SK-N-SH treated with all-trans-retinoic acid at 6 μM for 48 hours (cell line): ENCODE data around the gene HOXA13.
A peak's percentile ranks its signal among the peaks of the same experiment; 100 is the strongest.

Source experiments
- ATAC-seq: fragments of 200-7000 bp; cut with Tn5 transposase; 3 replicates; pipeline ENCODE4 v1.9.1; 2020; ENCODE audit warnings: mild to moderate bottlenecking, moderate library complexity
- CREB5 ChIP-seq: fragments of 250-450 bp; sonication (Bioruptor Pico); IDR thresholded peaks from 2 replicates; pipeline ENCODE4 v1.5.1; 2020; ENCODE audit warnings: low read depth, mild to moderate bottlenecking, moderate library complexity
- CSDC2 ChIP-seq: fragments of 250-450 bp; sonication (Bioruptor Pico); IDR thresholded peaks from 2 replicates; pipeline ENCODE4 v1.5.0; 2020; ENCODE audit warnings: mild to moderate bottlenecking, moderate library complexity
- ESRRG ChIP-seq: fragments of 250-450 bp; sonication (Bioruptor Pico); IDR thresholded peaks from 2 replicates; pipeline ENCODE4 v1.6.1; 2021; ENCODE audit warnings: mild to moderate bottlenecking
- GLIS3 ChIP-seq: fragments of 250-450 bp; sonication (Bioruptor Pico); IDR thresholded peaks from 2 replicates; pipeline ENCODE4 v1.5.0; 2020; ENCODE audit warnings: mild to moderate bottlenecking, moderate library complexity
- ISL1 ChIP-seq: fragments of 250-450 bp; sonication (Bioruptor Pico); IDR thresholded peaks from 2 replicates; pipeline ENCODE4 v2.1.2; 2022; ENCODE audit warnings: mild to moderate bottlenecking, moderate library complexity
- OSR1 ChIP-seq: fragments of 250-450 bp; sonication (Bioruptor Pico); IDR thresholded peaks from 2 replicates; pipeline ENCODE4 v1.8.0; 2022; ENCODE audit warnings: moderate library complexity, mild to moderate bottlenecking, inconsistent platforms
- PPARA ChIP-seq: fragments of 250-450 bp; sonication (Bioruptor Pico); IDR thresholded peaks from 2 replicates; pipeline ENCODE4 v1.5.0; 2020; ENCODE audit warnings: mild to moderate bottlenecking, borderline replicate concordance
- SNAI2 ChIP-seq: fragments of 250-450 bp; sonication (Bioruptor Pico); IDR thresholded peaks from 2 replicates; pipeline ENCODE4 v1.5.0; 2020; ENCODE audit warnings: mild to moderate bottlenecking, moderate library complexity
- TCF4 ChIP-seq: fragments of 250-450 bp; sonication (Bioruptor Pico); IDR thresholded peaks from 2 replicates; pipeline ENCODE4 v1.8.0; 2021; ENCODE audit warnings: mild to moderate bottlenecking, moderate library complexity, borderline replicate concordance
- TOX ChIP-seq: fragments of 250-450 bp; sonication (Bioruptor Pico); IDR thresholded peaks from 2 replicates; pipeline ENCODE4 v1.8.0; 2021; ENCODE audit warnings: mild to moderate bottlenecking, moderate library complexity, borderline replicate concordance
- TSHZ2 ChIP-seq: fragments of 250-450 bp; sonication (Bioruptor Pico); IDR thresholded peaks from 2 replicates; pipeline ENCODE4 v1.5.0; 2020; ENCODE audit warnings: mild to moderate bottlenecking, moderate library complexity
- ZFP3 ChIP-seq: fragments of 250-450 bp; sonication (Bioruptor Pico); IDR thresholded peaks from 2 replicates; pipeline ENCODE4 v1.5.0; 2020; ENCODE audit warnings: mild to moderate bottlenecking, moderate library complexity
- ZFP30 ChIP-seq: fragments of 450-650 bp; formaldehyde crosslinking; IDR thresholded peaks from 2 replicates; pipeline ENCODE4 v1.5.0; 2022; ENCODE audit warnings: mild to moderate bottlenecking, moderate library complexity
- ZNF70 ChIP-seq: fragments of 450-650 bp; formaldehyde crosslinking; IDR thresholded peaks from 2 replicates; pipeline ENCODE4 v1.5.0; 2020; ENCODE audit warnings: mild to moderate bottlenecking, moderate library complexity
- TF ChIP-seq, protein P1 (sequence below): fragments of 250-450 bp; sonication (Bioruptor Pico); IDR thresholded peaks from 2 replicates; pipeline ENCODE4 v1.5.1; 2021; ENCODE audit warnings: mild to moderate bottlenecking, moderate library complexity

HOXA13 gene

DNA sequence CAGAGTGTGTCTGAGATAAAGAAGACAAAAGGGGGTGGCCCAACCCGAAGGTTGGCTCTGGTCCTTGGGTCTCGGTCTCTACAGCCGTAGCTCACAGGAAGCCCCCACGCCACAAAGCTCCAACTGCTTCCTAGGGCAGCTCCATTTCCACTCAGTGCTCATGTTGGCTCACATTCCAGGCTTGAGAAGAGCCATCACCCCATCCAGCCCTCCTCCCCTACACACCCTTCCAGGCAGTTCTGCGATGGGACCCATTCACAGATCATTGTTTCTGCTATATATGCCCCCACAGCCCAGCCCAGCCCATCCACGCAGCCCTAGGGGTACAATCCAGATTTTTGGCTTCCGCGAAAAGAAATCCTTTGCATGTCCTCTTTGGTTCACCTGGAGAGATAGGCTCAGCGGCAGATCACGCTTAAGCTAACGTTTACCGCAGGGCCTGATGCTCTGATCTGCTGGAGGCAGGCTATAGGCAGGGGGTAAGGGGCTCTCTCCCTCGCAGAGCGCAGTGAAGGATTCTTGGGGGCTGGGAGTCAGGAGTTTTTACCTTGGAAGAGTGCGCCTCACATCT lies 8.6 kb downstream of the HOXA13 start:
- ATAC-seq = no peak
- TF ChIP-seq CREB5 (CRISPR knock-in tag) (no peak), ISL1 (CRISPR knock-in tag) (no peak), GLIS3 (no peak), OSR1 (CRISPR knock-in tag) (no peak), ZFP30 (CRISPR knock-in tag) (no peak), TOX (CRISPR knock-in tag) (no peak), ZNF70 (no peak), SNAI2 (CRISPR knock-in tag) (no peak), CSDC2 (CRISPR knock-in tag) (no peak), ZFP3 (CRISPR knock-in tag) (no peak), PPARA (CRISPR knock-in tag) (no peak), TCF4 (CRISPR knock-in tag) (no peak), TSHZ2 (CRISPR knock-in tag) (no peak)
- TF ChIP-seq, protein P1, sequence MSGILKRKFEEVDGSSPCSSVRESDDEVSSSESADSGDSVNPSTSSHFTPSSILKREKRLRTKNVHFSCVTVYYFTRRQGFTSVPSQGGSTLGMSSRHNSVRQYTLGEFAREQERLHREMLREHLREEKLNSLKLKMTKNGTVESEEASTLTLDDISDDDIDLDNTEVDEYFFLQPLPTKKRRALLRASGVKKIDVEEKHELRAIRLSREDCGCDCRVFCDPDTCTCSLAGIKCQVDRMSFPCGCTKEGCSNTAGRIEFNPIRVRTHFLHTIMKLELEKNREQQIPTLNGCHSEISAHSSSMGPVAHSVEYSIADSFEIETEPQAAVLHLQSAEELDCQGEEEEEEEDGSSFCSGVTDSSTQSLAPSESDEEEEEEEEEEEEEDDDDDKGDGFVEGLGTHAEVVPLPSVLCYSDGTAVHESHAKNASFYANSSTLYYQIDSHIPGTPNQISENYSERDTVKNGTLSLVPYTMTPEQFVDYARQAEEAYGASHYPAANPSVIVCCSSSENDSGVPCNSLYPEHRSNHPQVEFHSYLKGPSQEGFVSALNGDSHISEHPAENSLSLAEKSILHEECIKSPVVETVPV (CRISPR knock-in tag) = no peak

- TF ChIP-seq ESRRG (CRISPR knock-in tag) (no peak), ISL1 (CRISPR knock-in tag) (no peak), PPARA (CRISPR knock-in tag) (no peak), ZFP30 (CRISPR knock-in tag) (no peak), SNAI2 (CRISPR knock-in tag) (no peak)
- ATAC-seq = no peak
Measured at GRCh38 chr7:27189997-27190748, 9.7 kb downstream of the HOXA13 start.

DNA sequence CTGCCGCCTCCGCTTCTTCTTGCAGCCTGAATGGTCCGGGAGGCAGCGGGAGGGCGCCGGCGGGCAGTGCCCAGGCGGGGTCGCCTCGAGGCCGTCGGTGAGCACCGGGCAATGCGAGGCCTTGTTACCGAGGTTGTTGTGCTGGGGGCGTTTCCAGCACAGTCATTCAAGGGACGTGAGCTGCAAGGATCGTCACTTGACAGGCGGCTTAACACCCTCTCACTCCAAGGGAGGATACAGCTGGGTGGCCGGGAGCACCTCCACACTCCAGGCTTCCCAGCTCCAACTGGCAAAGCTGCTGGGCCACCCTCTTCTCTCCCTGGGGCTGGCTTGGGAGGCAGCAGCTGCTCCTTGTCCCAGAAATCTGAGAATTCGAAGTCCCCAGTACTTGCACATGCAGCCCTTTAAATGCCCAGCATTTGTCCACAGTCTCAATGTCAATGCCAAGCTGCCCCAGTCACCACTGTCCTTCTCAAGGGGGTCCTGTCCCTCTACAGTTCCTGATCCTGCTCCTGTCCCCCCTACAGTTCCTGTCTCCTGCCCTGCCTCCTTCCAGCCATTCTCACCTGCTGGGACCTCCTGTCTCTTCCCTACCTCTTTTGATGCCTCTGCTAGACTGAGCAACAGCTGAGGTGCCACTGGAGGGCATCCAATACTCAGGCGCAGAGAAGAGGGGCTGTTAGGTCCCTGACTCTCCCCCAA lies 10.4 kb downstream of the HOXA13 start:
- ATAC-seq = peak; percentile 5; the same call in 1 of the 3 replicates
- TF ChIP-seq ZNF70 (no peak), PPARA (CRISPR knock-in tag) (no peak), CREB5 (CRISPR knock-in tag) (no peak), OSR1 (CRISPR knock-in tag) (no peak)
- TF ChIP-seq, protein P1 (CRISPR knock-in tag) = no peak
